H1 (cell line): ENCODE measurements around the gene PRR12. TPM values are rescaled to one million over a fixed set of nuclear protein-coding genes. Genes with fewer than 3 reads are reported as not detected.

Experiments
- CTCF ChIA-PET: fragments of 300-600 bp; sonication (Branson Sonifier 250); formaldehyde crosslinking; loops from one replicate; lab custom pipeline; 2021; ENCODE audit not compliant: partially characterized antibody; lab: Charles Lee
- POLR2A ChIA-PET: fragments of 300-600 bp; sonication (Branson Sonifier 250); formaldehyde crosslinking; loops from one replicate; lab custom pipeline; 2021; ENCODE audit warnings: inconsistent platforms; ENCODE audit not compliant: partially characterized antibody; lab: Charles Lee
- DNase-seq, 2 experiments: peaks; one replicate each; pipeline versions ENCODE4 v3.0.0 to v3.0.0-alpha.2; 2010 to 2022; ENCODE audit warnings: low spot score in 2 of 2, low read depth in 1 of 2, mixed read lengths in 1 of 2
- FAIRE-seq: peaks from 2 replicates; lab custom pipeline; 2011; peaks lifted over from hg19 to GRCh38; lab: Jason Lieb, UNC
- H2AFZ ChIP-seq: 2 replicates; pipeline ENCODE4 v1.8.1; 2012; ENCODE audit warnings: low read length, inconsistent platforms
- H2AK5ac ChIP-seq: 2 replicates; pipeline ENCODE4 v1.6.1; 2013; ENCODE audit warnings: low read depth, low read length
- H2BK120ac ChIP-seq: replicated peaks from 2 replicates; pipeline ENCODE3; 2013; ENCODE audit warnings: low read depth, low read length, inconsistent platforms
- H2BK12ac ChIP-seq: 2 replicates; pipeline ENCODE4 v1.6.1; 2013; ENCODE audit warnings: low read depth, low read length
- H2BK15ac ChIP-seq: 2 replicates; pipeline ENCODE4 v1.6.1; 2013; ENCODE audit warnings: low read length
- H2BK20ac ChIP-seq: 2 replicates; pipeline ENCODE4 v1.6.1; 2013; ENCODE audit warnings: low read length
- H2BK5ac ChIP-seq: 2 replicates; pipeline ENCODE4 v1.6.1; 2013; ENCODE audit warnings: low read depth, low read length
- H3K14ac ChIP-seq: 2 replicates; pipeline ENCODE4 v1.6.1; 2013; ENCODE audit warnings: inconsistent platforms; ENCODE audit not compliant: insufficient read length
- H3K18ac ChIP-seq: 2 replicates; pipeline ENCODE4 v1.6.1; 2013; ENCODE audit warnings: low read length; ENCODE audit errors: extremely low read depth
- H3K23ac ChIP-seq: 2 replicates; pipeline ENCODE4 v1.6.1; 2013; ENCODE audit warnings: inconsistent platforms; ENCODE audit not compliant: insufficient read length
- H3K23me2 ChIP-seq: 2 replicates; pipeline ENCODE4 v1.6.1; 2013; ENCODE audit warnings: low read depth, low read length
- H3K27ac ChIP-seq: 2 replicates; pipeline ENCODE4 v1.6.1; 2011; ENCODE audit warnings: low read depth, low read length, inconsistent platforms
- H3K27me3 ChIP-seq, 4 experiments: replicated peaks in 1 of 4; 1 replicate in 1 of 4; 2 replicates in 3 of 4; pipeline versions ENCODE4 v1.6.1 to v1.8.1; 2011 to 2013; ENCODE audit warnings: low read length in 3 of 4, mild to moderate bottlenecking in 3 of 4, inconsistent platforms in 2 of 4, mixed read lengths in 2 of 4, moderate library complexity in 1 of 4; ENCODE audit not compliant: control insufficient read depth in 3 of 4, insufficient read depth in 3 of 4; ENCODE audit errors: extremely low read depth in 1 of 4
- H3K36me3 ChIP-seq, 4 experiments: 2 replicates each; pipeline versions ENCODE4 v1.6.1 to v1.8.1; 2011 to 2013; ENCODE audit warnings: mild to moderate bottlenecking in 4 of 4, low read length in 3 of 4, moderate library complexity in 2 of 4, control low read depth in 1 of 4, inconsistent platforms in 1 of 4; ENCODE audit not compliant: insufficient read depth in 4 of 4, control insufficient read depth in 2 of 4
- H3K4ac ChIP-seq: replicated peaks from 2 replicates; pipeline ENCODE3; 2013; ENCODE audit warnings: low read length, low read depth, mixed read lengths, inconsistent platforms; ENCODE audit not compliant: insufficient read length
- H3K4me1 ChIP-seq, 4 experiments: replicated peaks in 1 of 4; 1 replicate in 1 of 4; 2 replicates in 3 of 4; pipeline versions ENCODE4 v1.6.1 to v1.8.1; 2011 to 2013; ENCODE audit warnings: low read length in 3 of 4, inconsistent platforms in 2 of 4, mixed read lengths in 1 of 4; ENCODE audit not compliant: insufficient read depth in 4 of 4, control insufficient read depth in 3 of 4
- H3K4me2 ChIP-seq, 2 experiments: 2 replicates each; pipeline versions ENCODE4 v1.6.1 to v1.8.1; 2011 to 2013; ENCODE audit warnings: low read depth in 2 of 2, low read length in 2 of 2, control low read depth in 1 of 2, inconsistent platforms in 1 of 2, mild to moderate bottlenecking in 1 of 2; ENCODE audit not compliant: insufficient read depth in 1 of 2
- H3K4me3 ChIP-seq, 4 experiments: fragments of 200-600, 300-600 bp in 1 of 4; sonication (generic), shearing (Covaris generic), sonication (Bioruptor Twin) in 1 of 4; 2 replicates each; pipeline versions ENCODE4 v1.5.1 to v1.8.1; 2011 to 2016; ENCODE audit warnings: low read length in 4 of 4, low read depth in 3 of 4, control low read depth in 2 of 4, inconsistent platforms in 2 of 4, mild to moderate bottlenecking in 2 of 4, mixed read lengths in 1 of 4, moderate library complexity in 1 of 4; ENCODE audit not compliant: insufficient read depth in 2 of 4; ENCODE audit errors: extremely low read depth in 1 of 4
- H3K56ac ChIP-seq: replicated peaks from 2 replicates; pipeline ENCODE3; 2013; ENCODE audit warnings: low read depth, mild to moderate bottlenecking, mixed read lengths, low read length, inconsistent platforms; ENCODE audit not compliant: insufficient read length
- H3K79me1 ChIP-seq: 2 replicates; pipeline ENCODE4 v1.6.1; 2013; ENCODE audit warnings: low read depth, low read length, control low read depth
- H3K79me2 ChIP-seq, 2 experiments: 2 replicates each; pipeline versions ENCODE4 v1.6.1 to v1.8.1; 2012 to 2013; ENCODE audit warnings: low read length in 2 of 2, mild to moderate bottlenecking in 2 of 2, inconsistent platforms in 1 of 2; ENCODE audit not compliant: insufficient read depth in 2 of 2, control insufficient read depth in 1 of 2
- H3K9ac ChIP-seq, 4 experiments: replicated peaks in 1 of 4; 1 replicate in 1 of 4; 2 replicates in 3 of 4; pipeline versions ENCODE4 v1.6.1 to v1.8.1; 2011 to 2013; ENCODE audit warnings: low read depth in 3 of 4, low read length in 3 of 4, control low read depth in 2 of 4, mild to moderate bottlenecking in 2 of 4, moderate library complexity in 2 of 4, inconsistent platforms in 1 of 4; ENCODE audit errors: extremely low read depth in 1 of 4
- H3K9me3 ChIP-seq, 2 experiments: 2 replicates each; pipeline versions ENCODE4 v1.6.1 to v1.8.1; 2012 to 2013; ENCODE audit warnings: mild to moderate bottlenecking in 2 of 2, moderate library complexity in 2 of 2, control low read depth in 1 of 2, inconsistent platforms in 1 of 2, low read depth in 1 of 2, low read length in 1 of 2, mixed read lengths in 1 of 2; ENCODE audit not compliant: insufficient read depth in 2 of 2
- H4K20me1 ChIP-seq, 2 experiments: replicated peaks in 1 of 2; 2 replicates each; pipeline versions ENCODE3 to v1.8.1; 2011 to 2013; ENCODE audit warnings: inconsistent platforms in 2 of 2, low read length in 2 of 2, mild to moderate bottlenecking in 1 of 2; ENCODE audit not compliant: insufficient read depth in 2 of 2, control insufficient read depth in 1 of 2
- H4K5ac ChIP-seq: 2 replicates; pipeline ENCODE4 v1.6.1; 2013; ENCODE audit warnings: low read length, low read depth, mixed read lengths, inconsistent platforms; ENCODE audit not compliant: insufficient read length
- H4K8ac ChIP-seq: 2 replicates; pipeline ENCODE4 v1.8.0; 2013; ENCODE audit warnings: mild to moderate bottlenecking, moderate library complexity, low read length, inconsistent platforms; ENCODE audit not compliant: insufficient read depth; ENCODE audit errors: extremely low read depth
- H4K91ac ChIP-seq: replicated peaks from 2 replicates; pipeline ENCODE3; 2013; ENCODE audit warnings: low read length, mixed read lengths, inconsistent platforms; ENCODE audit not compliant: insufficient read length
- BACH1 ChIP-seq: IDR thresholded peaks from 2 replicates; pipeline ENCODE4 v1.6.1; 2012; ENCODE audit warnings: low read length, improper control_type of control experiment
- CHD2 ChIP-seq: IDR thresholded peaks from 2 replicates; pipeline ENCODE4 v1.6.1; 2012; ENCODE audit warnings: low read length, improper control_type of control experiment
- GTF2F1 ChIP-seq: IDR thresholded peaks from 2 replicates; pipeline ENCODE4 v1.6.1; 2012; ENCODE audit warnings: low read depth, low read length, improper control_type of control experiment, borderline replicate concordance
- JUN ChIP-seq: IDR thresholded peaks from 2 replicates; pipeline ENCODE4 v1.6.1; 2011; ENCODE audit warnings: low read depth, mild to moderate bottlenecking, improper control_type of control experiment, low read length
- JUND ChIP-seq: IDR thresholded peaks from 2 replicates; pipeline ENCODE4 v1.6.1; 2011; ENCODE audit warnings: mild to moderate bottlenecking, improper control_type of control experiment, low read length
- MAFK ChIP-seq: IDR thresholded peaks from 2 replicates; pipeline ENCODE4 v1.6.1; 2012; ENCODE audit warnings: low read depth, mild to moderate bottlenecking, improper control_type of control experiment, low read length
- NANOG ChIP-seq: IDR thresholded peaks from 2 replicates; pipeline ENCODE4 v1.6.1; 2011; ENCODE audit warnings: low read length, low read depth, mild to moderate bottlenecking, inconsistent platforms; ENCODE audit not compliant: insufficient read depth, poor library complexity, severe bottlenecking
- POLR2A ChIP-seq, 2 experiments: IDR thresholded peaks; 1 replicate in 1 of 2; 2 replicates in 1 of 2; pipeline ENCODE4 v1.6.1; 2011; ENCODE audit warnings: low read depth in 2 of 2, low read length in 2 of 2, mild to moderate bottlenecking in 2 of 2; ENCODE audit errors: control extremely low read depth in 1 of 2
- RBBP5 ChIP-seq: IDR thresholded peaks from 2 replicates; pipeline ENCODE4 v1.7.1; 2012; ENCODE audit warnings: low read depth, mild to moderate bottlenecking, inconsistent platforms, low read length, moderate library complexity, borderline replicate concordance
- SIN3A ChIP-seq, 2 experiments: IDR thresholded peaks in 1 of 2; conservative IDR thresholded peaks in 1 of 2; 2 replicates each; pipeline ENCODE4 v1.6.1; 2011 to 2012; ENCODE audit warnings: low read length in 2 of 2, improper control_type of control experiment in 1 of 2, low read depth in 1 of 2, mild to moderate bottlenecking in 1 of 2
- SIX5 ChIP-seq: IDR thresholded peaks from 2 replicates; pipeline ENCODE4 v1.6.1; 2011; ENCODE audit warnings: mild to moderate bottlenecking, low read depth, low read length
- TBP ChIP-seq: IDR thresholded peaks from 2 replicates; pipeline ENCODE4 v1.6.1; 2011; ENCODE audit warnings: low read depth, low read length, improper control_type of control experiment
- WGBS, 2 experiments: shearing (Covaris generic) in 1 of 2; methylation state at CpG; one replicate each; pipeline versions ENCODE4 v1.1.6 to v1.1.7; 2013 to 2015; ENCODE audit warnings: low lambda C conversion rate in 2 of 2, mixed read lengths in 2 of 2, inconsistent platforms in 1 of 2, low coverage in 1 of 2, missing lambda C conversion rate in 1 of 2; ENCODE audit not compliant: insufficient replicate concordance in 2 of 2, insufficient coverage in 1 of 2, insufficient read length in 1 of 2; ENCODE audit errors: extremely low coverage in 1 of 2, missing lambda C conversion rate in 1 of 2; 5-methylcytosine and 5-hydroxymethylcytosine counted together
- polyA plus RNA-seq, 7 experiments: library from polyadenylated mRNA; depleted of rRNA in 3 of 7; stranded (reverse) in 5 of 7; unstranded in 2 of 7; fragments of >200 nt in 5 of 7; fragments of 200-250 nt in 2 of 7; gene quantifications; 1 replicate in 5 of 7; 2 replicates in 1 of 7; 4 replicates in 1 of 7; pipeline versions ENCODE4 v1.2.1 to v1.2.3, GENCODE V29; 2011 to 2013; ENCODE audit warnings: missing spikeins in 2 of 7, mixed read lengths in 2 of 7
- total RNA-seq: library from RNA; stranded (reverse); fragmentation: NEBNext Ultra II Directional; extraction: Animal tissue kit (Norgen Biotek cat#: 25700); gene quantifications from 2 replicates; pipeline ENCODE4 v1.2.1, GENCODE V29; 2021

PRR12 gene
- total and polyA plus RNA-seq, 2 of the 8 experiments (the other 6 are each of a cell fraction or from before 2014, with no cell fraction given): 2.5 to 59.4 TPM

DNA sequence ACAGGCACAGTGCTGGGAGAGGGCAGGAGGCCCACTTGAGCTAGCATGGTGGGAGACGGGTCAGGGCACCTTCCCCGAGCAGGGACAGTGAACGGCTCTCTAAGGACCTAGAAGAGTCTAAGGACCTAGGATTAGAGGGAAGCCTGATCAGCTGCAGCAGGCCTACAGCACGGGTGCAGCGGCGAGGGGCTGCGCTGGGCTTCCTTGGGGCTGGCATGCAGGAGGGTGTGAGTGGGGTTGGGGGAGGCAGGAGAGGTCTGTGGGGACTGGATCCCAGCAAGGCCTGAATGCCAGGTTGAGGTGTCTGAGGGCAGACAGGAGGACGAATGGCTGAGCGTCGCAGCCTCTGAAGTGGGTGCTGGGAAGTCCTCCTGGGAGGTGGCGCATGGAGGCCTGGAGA is 54.6 kb downstream of the PRR12 start:
- Histone ChIP-seq H2AK5ac (no peak overlapping the region), H3K4ac (no peak overlapping the region), H2BK120ac (no peak overlapping the region), H3K23me2 (peaks cover 2% of the 10 kb centered on the region; the same call in 1 of the 2 replicates), H2BK5ac (peak overlapping the region; percentile 52; the same call in 1 of the 2 replicates), H3K4me2 (no peak overlapping the region), H3K27me3 (no peaks in the 10 kb centered on the region), H3K9me3 (no peaks in the 10 kb centered on the region), H2BK15ac (no peak overlapping the region), H3K18ac (no peak overlapping the region), H2BK20ac (no peak overlapping the region), H2BK12ac (no peak overlapping the region), H4K8ac (peak overlapping the region; percentile 64; the same call in 1 of the 2 replicates), H4K91ac (no peak overlapping the region), H3K79me1 (peaks cover 22% of the 10 kb centered on the region), H4K20me1 (peaks cover 7 to 21% of the 10 kb centered on the region in 2 experiments), H3K36me3 (peaks cover 6 to 25% (median 16%) of the 10 kb centered on the region in 4 experiments; a peak in 6 of 8 replicates), H3K9ac (no peak overlapping the region), H4K5ac (no peak overlapping the region), H3K14ac (no peak overlapping the region), H3K23ac (no peak overlapping the region), H3K4me3 (no peak overlapping the region), H3K27ac (no peak overlapping the region), H3K56ac (no peak overlapping the region), H3K79me2 (peaks cover 10 to 32% of the 10 kb centered on the region in 2 experiments), H2AFZ (no peak overlapping the region), H3K4me1 (peaks cover 2 to 9% (median 5%) of the 10 kb centered on the region in 4 experiments; a peak in 6 of 7 replicates)
- ChIA-PET CTCF (interaction anchor here (0.5 to 1.7 kb wide), 2 partner anchors 27 to 166 kb away, joined by 3 to 8 read pairs; no protein-coding TSS in a partner anchor), POLR2A (interaction anchor here (1.1 to 50.7 kb wide), 10 partner anchors 10 to 150 kb away, joined by 4 to 840 read pairs (median 8); partner anchors contain the start of genes ADM5, BCL2L12, CPT1C and IRF3)
- WGBS, 2 experiments: 96% methylated on average over 10 of the region's 11 CpGs; no CpG with 5 or more reads in 1 of the 2 experiments
- TF ChIP-seq SIN3A (conservative IDR thresholded peaks at IDR 0.05 in 1 of 2, IDR thresholded peaks at IDR 0.05 in 1 of 2; ENCODE audit: low read depth in 1 of 2, low read length in 2 of 2): no peak
- no peak for TF ChIP-seq JUN
- TF ChIP-seq GTF2F1: no peak
- TF ChIP-seq RBBP5: no peak
- TF ChIP-seq MAFK: no peak
- TF ChIP-seq NANOG: no peak
- TF ChIP-seq POLR2A (IDR thresholded peaks at IDR 0.05; ENCODE audit: control extremely low read depth in 1 of 2, low read depth in 2 of 2, low read length in 2 of 2): no peak
- TF ChIP-seq SIX5: no peak
- TF ChIP-seq TBP: no peak
- no peak for TF ChIP-seq BACH1
- TF ChIP-seq CHD2: no peak
- TF ChIP-seq JUND: no peak
- DNase-seq: no peak
- no peak for FAIRE-seq
